Esophagus squamous epithelium (tissue), 4 donors: ENCODE measurements around the gene GP1BB.
"Not testable (repeated sequence)": the region's sequence is repeated elsewhere in the genome, so short reads cannot be mapped to it uniquely, and the experiment has no call there.

Experiments
- CTCF ChIP-seq, 6 experiments: fragments of 450-650 bp in 4 of 6; fragments of 200-600 bp in 2 of 6; sonication (generic) in 2 of 6; IDR thresholded peaks; one replicate each; pipeline ENCODE4 v1.5.1; 2016 to 2019; ENCODE audit warnings: antibody characterized with exemption in 6 of 6, mild to moderate bottlenecking in 4 of 6, moderate library complexity in 4 of 6
- POLR2A ChIP-seq, 4 donors: fragments of 450-650 bp; IDR thresholded peaks; one replicate each; pipeline ENCODE4 v1.6.1; 2017; ENCODE audit warnings: antibody characterized with exemption in 4 of 4, mild to moderate bottlenecking in 4 of 4, moderate library complexity in 3 of 4

DNA sequence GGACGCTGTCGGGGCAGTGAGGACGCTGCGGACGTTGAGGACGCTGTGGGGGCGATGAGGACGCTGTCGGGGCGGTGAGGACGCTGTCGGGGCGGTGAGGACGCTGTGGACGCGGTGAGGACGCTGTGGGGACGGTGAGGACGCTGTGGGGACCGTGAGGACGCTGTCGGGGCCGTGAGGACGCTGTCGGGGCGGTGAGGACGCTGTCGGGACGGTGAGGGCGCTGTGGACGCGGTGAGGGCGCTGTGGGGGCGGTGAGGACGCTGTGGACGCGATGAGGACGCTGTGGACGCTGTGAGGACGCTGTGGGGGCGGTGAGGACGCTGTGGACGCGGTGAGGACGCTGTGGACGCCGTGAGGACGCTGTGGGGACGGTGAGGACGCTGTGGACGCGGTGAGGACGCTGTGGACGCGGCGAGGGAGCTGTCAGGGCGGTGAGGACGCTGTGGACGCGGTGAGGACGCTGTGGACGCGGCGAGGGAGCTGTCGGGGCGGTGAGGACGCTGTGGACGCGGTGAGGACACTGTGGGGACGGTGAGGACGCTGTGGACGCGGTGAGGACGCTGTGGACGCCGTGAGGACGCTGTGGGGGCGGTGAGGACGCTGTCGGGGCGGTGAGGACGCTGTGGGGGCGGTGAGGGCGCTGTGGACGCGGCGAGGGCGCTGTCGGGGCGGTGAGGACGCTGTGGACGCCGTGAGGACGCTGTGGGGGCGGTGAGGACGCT is 2.9 kb downstream of the GP1BB start:
- not testable (repeated sequence) for TF ChIP-seq CTCF, POLR2A (IDR thresholded peaks at IDR 0.05)
